ENCODE results near the gene FUT6.

GRCh38 chr19:5808120-5808816 lies 31.2 kb downstream of the FUT6 start:
- no peak for TF ChIP-seq CTCF (conservative IDR thresholded peaks at IDR 0.05; ENCODE audit: low read length)
- TF ChIP-seq EZH2phosphoT487 (IDR thresholded peaks at IDR 0.05; ENCODE audit: borderline replicate concordance, low read depth, low read length) = no peak
